Loucy (cell line): ENCODE data around the gene ACSF3.

Source experiments
- CTCF ChIP-seq: fragments of 200-600 bp; sonication (generic); conservative IDR thresholded peaks from 2 replicates; pipeline ENCODE4 v1.5.1; 2014; ENCODE audit warnings: mild to moderate bottlenecking, antibody characterized with exemption, low read length
- EZH2phosphoT487 ChIP-seq: fragments of 200-600 bp; IDR thresholded peaks from 2 replicates; pipeline ENCODE4 v1.6.1; 2018; ENCODE audit warnings: antibody characterized with exemption, mild to moderate bottlenecking, moderate library complexity, borderline replicate concordance

GRCh38 chr16:89106533-89107202 lies 13.0 kb downstream of the ACSF3 start:
- TF ChIP-seq CTCF (no peak), EZH2phosphoT487 (no peak)
